Stimulated activated CD8-positive, alpha-beta memory T cell treated with anti-CD3 and anti-CD28 coated beads, Interleukin-7, amount 100 ng/mL, for 4 hours (primary cell): Measurements from ENCODE around the gene TMEM129.
"Not testable (repeated sequence)": the region's sequence is repeated elsewhere in the genome, so short reads cannot be mapped to it uniquely, and the experiment has no call there.

Experiments used
- DNase-seq, 2 donors: peaks; one replicate each; pipeline ENCODE4 v3.0.0-alpha.2; 2020; ENCODE audit warnings: low read depth in 2 of 2

TMEM129 gene

GRCh38 chr4:1721666-1722550 lies 785 bp upstream of the TMEM129 start:
- no peak for DNase-seq

GRCh38 chr4:1720163-1720983 lies 750 bp downstream of the TMEM129 start:
- peak in 1 of 2 donors; percentile 27 for DNase-seq

- no peak for DNase-seq
Observed at GRCh38 chr4:1718095-1718850, 2.9 kb downstream of the TMEM129 start.

- no peak for DNase-seq
Observed at GRCh38 chr4:1717129-1718094, 3.7 kb downstream of the TMEM129 start.

- DNase-seq: no peak
Observed at GRCh38 chr4:1716065-1716945, 4.8 kb downstream of the TMEM129 start.

- DNase-seq: no peak
Observed at GRCh38 chr4:1715002-1715758, 5.9 kb downstream of the TMEM129 start.

GRCh38 chr4:1714303-1715001 lies 6.7 kb downstream of the TMEM129 start:
- DNase-seq: no peak

GRCh38 chr4:1713003-1713851 lies 7.9 kb downstream of the TMEM129 start:
- no peak for DNase-seq

- DNase-seq: peak; percentile 96 to 98
Observed at GRCh38 chr4:1712216-1713002, 8.7 kb downstream of the TMEM129 start, which contains the start of gene SLBP. Gene SLBP (minus strand): TSS chr4:1712319. CDS start chr4:1712188, 131 bp downstream.

- DNase-seq: no peak
Observed at GRCh38 chr4:1711571-1712215, 9.4 kb downstream of the TMEM129 start.

- DNase-seq: no peak
Observed at GRCh38 chr4:1711055-1711570, 10.0 kb downstream of the TMEM129 start.

GRCh38 chr4:1708581-1708980 lies 12.5 kb downstream of the TMEM129 start:
- no peak for DNase-seq

- DNase-seq: no peak
Observed at GRCh38 chr4:1706358-1706757, 14.8 kb downstream of the TMEM129 start.

- DNase-seq: no peak
Observed at GRCh38 chr4:1705732-1706131, 15.4 kb downstream of the TMEM129 start.

GRCh38 chr4:1703867-1704266 lies 17.3 kb downstream of the TMEM129 start:
- no peak for DNase-seq

GRCh38 chr4:1701671-1702070 lies 19.5 kb downstream of the TMEM129 start:
- DNase-seq: not testable (repeated sequence)
